ENCODE results near the gene MT1B.

The MT1B gene

DNA sequence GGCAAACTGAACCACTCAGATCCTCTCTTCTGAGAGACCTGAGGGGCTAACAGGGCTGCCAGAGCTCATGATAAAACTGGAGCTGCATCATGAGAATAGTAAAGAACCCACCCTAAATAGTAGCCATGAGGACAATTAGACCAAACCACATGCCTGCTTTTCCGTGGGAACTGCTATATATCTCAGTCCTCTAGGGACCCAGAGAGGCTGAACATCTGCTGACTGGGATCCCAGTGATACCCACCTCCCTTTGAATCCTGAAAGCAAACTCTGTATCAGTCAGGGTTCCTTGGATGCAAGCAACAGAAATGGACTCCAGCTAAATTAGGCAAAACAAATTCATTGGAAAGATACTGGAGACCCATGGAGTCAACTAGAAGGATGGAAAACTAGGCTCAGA, 37.1 kb downstream of the MT1B start:
- Histone ChIP-seq H3K18ac (ENCODE audit: low read depth in 1 of 2, low read length in 2 of 2) (no peak overlapping the region), H2AK5ac (ENCODE audit: low read length, severe bottlenecking) (no peak overlapping the region), H3K4me3 (ENCODE audit: insufficient read depth in 1 of 2, low read depth in 1 of 2, low read length in 2 of 2) (no peak overlapping the region), H3K36me3 (ENCODE audit: control insufficient read depth in 1 of 2, insufficient read depth in 2 of 2, low read depth in 1 of 2, low read length in 2 of 2) (no peaks in the 10 kb centered on the region), H3K9me3 (ENCODE audit: control insufficient read depth, low read length) (peaks cover 10% of the 10 kb centered on the region), H3K79me1 (replicated peaks; ENCODE audit: low read length, poor library complexity, severe bottlenecking) (no peaks in the 10 kb centered on the region), H3K27ac (ENCODE audit: low read length, poor library complexity, severe bottlenecking) (no peak overlapping the region), H3K4me2 (ENCODE audit: low read length, poor library complexity, severe bottlenecking) (no peak overlapping the region), H4K8ac (ENCODE audit: low read length) (no peak overlapping the region), H3K4me1 (ENCODE audit: control insufficient read depth, insufficient read depth, low read depth, low read length) (peaks cover 3% of the 10 kb centered on the region), H2BK12ac (ENCODE audit: low read length in 2 of 2) (no peak overlapping the region), H2BK120ac (ENCODE audit: low read depth, low read length) (no peak overlapping the region), H3K9ac (ENCODE audit: low read length) (no peak overlapping the region), H2AFZ (ENCODE audit: low read depth, low read length) (no peak overlapping the region), H3K14ac (ENCODE audit: low read length in 2 of 2) (no peak overlapping the region), H2BK5ac (ENCODE audit: low read depth, low read length, poor library complexity, severe bottlenecking) (no peak overlapping the region), H4K91ac (ENCODE audit: low read length) (no peak overlapping the region), H3K4ac (ENCODE audit: low read depth in 1 of 2, low read length in 2 of 2) (no peak overlapping the region), H3K27me3 (ENCODE audit: control insufficient read depth in 1 of 2, insufficient read depth in 1 of 2, low read length in 2 of 2) (no peaks in the 10 kb centered on the region), H2BK15ac (ENCODE audit: low read depth, poor library complexity, severe bottlenecking) (no peak overlapping the region), H3K23ac (ENCODE audit: low read length in 2 of 2) (no peak overlapping the region)
- DNase-seq: no peak
- 14% methylated on average over 1 of the region's 1 CpG for WGBS

DNA sequence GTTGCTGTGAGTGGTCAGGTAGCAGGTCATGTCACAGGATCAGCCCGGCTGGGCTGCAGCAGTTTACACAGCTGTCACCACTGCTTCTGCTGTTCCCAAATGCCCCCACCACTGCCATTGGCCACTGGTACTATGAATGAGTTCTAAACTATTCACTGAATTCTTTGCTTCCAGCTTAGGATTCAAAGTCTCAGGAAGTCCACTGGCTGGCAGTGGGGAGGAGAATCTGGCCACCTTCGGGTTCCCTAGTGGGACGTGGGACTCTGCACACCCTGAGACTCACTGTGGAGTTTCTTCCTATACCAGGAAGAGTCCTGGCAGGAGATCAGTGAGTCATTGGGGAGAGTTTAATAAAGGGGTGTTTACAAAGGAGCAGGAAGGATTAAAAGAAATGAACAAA, 37.5 kb downstream of the MT1B start:
- Histone ChIP-seq H3K4me1 (ENCODE audit: control insufficient read depth, insufficient read depth, low read depth, low read length) (peaks cover 3% of the 10 kb centered on the region), H3K18ac (ENCODE audit: low read depth in 1 of 2, low read length in 2 of 2) (peak overlapping the region in 1 of 2 experiments; percentile 29), H2BK15ac (ENCODE audit: low read depth, poor library complexity, severe bottlenecking) (no peak overlapping the region), H3K4ac (ENCODE audit: low read depth in 1 of 2, low read length in 2 of 2) (no peak overlapping the region), H2AK5ac (ENCODE audit: low read length, severe bottlenecking) (no peak overlapping the region), H3K23ac (ENCODE audit: low read length in 2 of 2) (no peak overlapping the region), H3K4me2 (ENCODE audit: low read length, poor library complexity, severe bottlenecking) (no peak overlapping the region), H2BK120ac (ENCODE audit: low read depth, low read length) (no peak overlapping the region), H2BK12ac (ENCODE audit: low read length in 2 of 2) (no peak overlapping the region), H3K36me3 (ENCODE audit: control insufficient read depth in 1 of 2, insufficient read depth in 2 of 2, low read depth in 1 of 2, low read length in 2 of 2) (no peaks in the 10 kb centered on the region), H2BK5ac (ENCODE audit: low read depth, low read length, poor library complexity, severe bottlenecking) (no peak overlapping the region), H3K9ac (ENCODE audit: low read length) (no peak overlapping the region), H3K4me3 (ENCODE audit: insufficient read depth in 1 of 2, low read depth in 1 of 2, low read length in 2 of 2) (no peak overlapping the region), H4K91ac (ENCODE audit: low read length) (no peak overlapping the region), H3K14ac (ENCODE audit: low read length in 2 of 2) (no peak overlapping the region), H2AFZ (ENCODE audit: low read depth, low read length) (no peak overlapping the region), H3K27ac (ENCODE audit: low read length, poor library complexity, severe bottlenecking) (no peak overlapping the region), H3K9me3 (ENCODE audit: control insufficient read depth, low read length) (peaks cover 10% of the 10 kb centered on the region), H4K8ac (ENCODE audit: low read length) (no peak overlapping the region), H3K79me1 (replicated peaks; ENCODE audit: low read length, poor library complexity, severe bottlenecking) (no peaks in the 10 kb centered on the region), H3K27me3 (ENCODE audit: control insufficient read depth in 1 of 2, insufficient read depth in 1 of 2, low read length in 2 of 2) (no peaks in the 10 kb centered on the region)
- no peak for DNase-seq
- WGBS: 70% methylated on average over 2 of the region's 3 CpGs

DNA sequence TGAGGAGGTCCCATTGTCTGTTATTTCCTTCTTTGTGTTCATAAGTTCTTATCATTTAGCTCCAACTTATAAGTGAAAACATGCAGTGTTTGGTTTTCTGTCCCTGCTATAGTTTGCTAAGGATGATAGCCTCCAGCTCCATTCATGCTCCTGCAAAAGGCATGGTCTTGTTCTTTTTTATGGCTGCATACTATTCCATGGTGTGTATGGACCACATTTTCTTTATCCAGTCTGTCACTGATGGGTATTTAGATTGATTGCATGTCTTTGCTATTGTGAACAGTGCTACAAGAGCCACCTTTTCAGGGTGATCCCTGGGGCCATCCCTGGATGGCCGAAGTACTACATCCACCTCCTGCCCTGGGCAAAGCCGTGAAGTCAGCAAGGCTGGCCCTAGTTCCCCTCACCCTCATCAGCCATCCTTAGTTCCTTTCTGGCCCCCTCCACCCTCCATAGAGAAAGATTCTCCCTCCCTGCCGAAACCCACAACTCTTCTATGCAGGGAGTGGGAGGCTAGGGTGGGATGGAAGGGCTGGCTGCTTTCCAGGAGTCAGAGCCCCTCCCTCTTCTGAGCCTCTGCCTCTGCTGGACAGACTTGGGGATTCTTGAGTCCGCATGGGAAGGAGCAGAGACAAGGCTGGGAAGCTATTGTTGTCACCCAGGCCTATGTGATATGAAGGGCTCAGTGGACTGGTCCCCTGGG, 38.9 kb downstream of the MT1B start:
- Histone ChIP-seq H3K4me1 (ENCODE audit: control insufficient read depth, insufficient read depth, low read depth, low read length) (peaks cover 3% of the 10 kb centered on the region), H3K4ac (ENCODE audit: low read depth in 1 of 2, low read length in 2 of 2) (no peak overlapping the region), H3K27me3 (ENCODE audit: control insufficient read depth in 1 of 2, insufficient read depth in 1 of 2, low read length in 2 of 2) (no peaks in the 10 kb centered on the region), H2BK15ac (ENCODE audit: low read depth, poor library complexity, severe bottlenecking) (no peak overlapping the region), H3K79me1 (replicated peaks; ENCODE audit: low read length, poor library complexity, severe bottlenecking) (no peaks in the 10 kb centered on the region), H4K8ac (ENCODE audit: low read length) (no peak overlapping the region), H2AFZ (ENCODE audit: low read depth, low read length) (no peak overlapping the region), H3K4me2 (ENCODE audit: low read length, poor library complexity, severe bottlenecking) (no peak overlapping the region), H2BK12ac (ENCODE audit: low read length in 2 of 2) (no peak overlapping the region), H2BK5ac (ENCODE audit: low read depth, low read length, poor library complexity, severe bottlenecking) (no peak overlapping the region), H3K36me3 (ENCODE audit: control insufficient read depth in 1 of 2, insufficient read depth in 2 of 2, low read depth in 1 of 2, low read length in 2 of 2) (no peaks in the 10 kb centered on the region), H3K9me3 (ENCODE audit: control insufficient read depth, low read length) (peaks cover 10% of the 10 kb centered on the region), H3K23ac (ENCODE audit: low read length in 2 of 2) (no peak overlapping the region), H3K9ac (ENCODE audit: low read length) (no peak overlapping the region), H3K18ac (ENCODE audit: low read depth in 1 of 2, low read length in 2 of 2) (no peak overlapping the region), H3K4me3 (ENCODE audit: insufficient read depth in 1 of 2, low read depth in 1 of 2, low read length in 2 of 2) (no peak overlapping the region), H3K14ac (ENCODE audit: low read length in 2 of 2) (peak overlapping the region in 1 of 2 experiments; percentile 63), H2BK120ac (ENCODE audit: low read depth, low read length) (no peak overlapping the region), H2AK5ac (ENCODE audit: low read length, severe bottlenecking) (no peak overlapping the region), H3K27ac (ENCODE audit: low read length, poor library complexity, severe bottlenecking) (no peak overlapping the region), H4K91ac (ENCODE audit: low read length) (no peak overlapping the region)
- WGBS: 82% methylated on average over 2 of the region's 4 CpGs
- DNase-seq: no peak

- Histone ChIP-seq H3K4me2 (ENCODE audit: low read length, poor library complexity, severe bottlenecking) (no peak overlapping the region), H2BK12ac (ENCODE audit: low read length in 2 of 2) (no peak overlapping the region), H3K9ac (ENCODE audit: low read length) (no peak overlapping the region), H2BK15ac (ENCODE audit: low read depth, poor library complexity, severe bottlenecking) (no peak overlapping the region), H2AK5ac (ENCODE audit: low read length, severe bottlenecking) (no peak overlapping the region), H3K9me3 (ENCODE audit: control insufficient read depth, low read length) (peaks cover 5% of the 10 kb centered on the region), H3K18ac (ENCODE audit: low read depth in 1 of 2, low read length in 2 of 2) (no peak overlapping the region), H3K14ac (ENCODE audit: low read length in 2 of 2) (no peak overlapping the region), H3K23ac (ENCODE audit: low read length in 2 of 2) (no peak overlapping the region), H3K27ac (ENCODE audit: low read length, poor library complexity, severe bottlenecking) (no peak overlapping the region), H2BK5ac (ENCODE audit: low read depth, low read length, poor library complexity, severe bottlenecking) (no peak overlapping the region), H3K36me3 (ENCODE audit: control insufficient read depth in 1 of 2, insufficient read depth in 2 of 2, low read depth in 1 of 2, low read length in 2 of 2) (no peaks in the 10 kb centered on the region), H3K27me3 (ENCODE audit: control insufficient read depth in 1 of 2, insufficient read depth in 1 of 2, low read length in 2 of 2) (no peaks in the 10 kb centered on the region), H2AFZ (ENCODE audit: low read depth, low read length) (no peak overlapping the region), H3K4me3 (ENCODE audit: insufficient read depth in 1 of 2, low read depth in 1 of 2, low read length in 2 of 2) (no peak overlapping the region), H3K4me1 (ENCODE audit: control insufficient read depth, insufficient read depth, low read depth, low read length) (peaks cover 3% of the 10 kb centered on the region), H4K8ac (ENCODE audit: low read length) (no peak overlapping the region), H4K91ac (ENCODE audit: low read length) (no peak overlapping the region), H2BK120ac (ENCODE audit: low read depth, low read length) (no peak overlapping the region), H3K79me1 (replicated peaks; ENCODE audit: low read length, poor library complexity, severe bottlenecking) (no peaks in the 10 kb centered on the region), H3K4ac (ENCODE audit: low read depth in 1 of 2, low read length in 2 of 2) (no peak overlapping the region)
- DNase-seq: no peak
- WGBS: 66% methylated on average over 4 of the region's 4 CpGs
Measured at GRCh38 chr16:56691885-56692284, 40.2 kb downstream of the MT1B start.
